Measurements from ENCODE around the gene SLC46A2. TPM values are rescaled to one million over a fixed set of nuclear protein-coding genes. Genes with fewer than 3 reads are reported as not detected.

SLC46A2 gene
- total and polyA plus RNA-seq, 2 of the 8 experiments (the other 6 are each of a cell fraction or from before 2014, with no cell fraction given), result 0.03 TPM; not detected in 1

GRCh38 chr9:112831969-112832368, 58.7 kb downstream of the SLC46A2 start:
- no peaks in the 10 kb centered on the region for H3K79me2 ChIP-seq (ENCODE audit: control insufficient read depth in 1 of 2, insufficient read depth in 2 of 2, low read length in 2 of 2)
- H2BK120ac ChIP-seq (replicated peaks; ENCODE audit: low read depth, low read length), result no peak overlapping the region
- H4K5ac ChIP-seq (ENCODE audit: insufficient read length, low read depth, low read length), result no peak overlapping the region
- no peak overlapping the region for H3K27ac ChIP-seq (ENCODE audit: low read depth, low read length)
- ChIA-PET POLR2A (ENCODE audit: partially characterized antibody) (interaction anchor here (1.2 kb wide), 1 partner anchor 10 kb away, joined by 3 read pairs; no protein-coding TSS in a partner anchor), CTCF (ENCODE audit: partially characterized antibody) (interaction anchor here (0.6 to 1.5 kb wide), 4 partner anchors 12 to 197 kb away, joined by 3 to 5 read pairs (median 4); no protein-coding TSS in a partner anchor)
- H3K79me1 ChIP-seq (ENCODE audit: low read depth, low read length), result 0 out of 2 replicates have a peak, but pooled peaks cover 4% of the 10 kb centered on the region
- H3K14ac ChIP-seq (ENCODE audit: insufficient read length), result no peak overlapping the region
- no peak overlapping the region for H2BK15ac ChIP-seq (ENCODE audit: low read length)
- peaks cover 0 to 3% (median 0%) of the 10 kb centered on the region in 4 experiments; a peak in 1 of 7 replicates for H3K4me1 ChIP-seq (replicated peaks in 1 of 4; ENCODE audit: control insufficient read depth in 3 of 4, insufficient read depth in 4 of 4, low read length in 3 of 4)
- no peak overlapping the region for H3K4me3 ChIP-seq (ENCODE audit: extremely low read depth in 1 of 4, insufficient read depth in 2 of 4, low read depth in 3 of 4, low read length in 4 of 4)
- no peaks in the 10 kb centered on the region; the same call in 1 of the 2 replicates for H3K23me2 ChIP-seq (ENCODE audit: low read depth, low read length)
- no peak for DNase-seq (ENCODE audit: low read depth in 1 of 2, low spot score in 2 of 2)
- no peak overlapping the region for H3K56ac ChIP-seq (replicated peaks; ENCODE audit: insufficient read length, low read depth, low read length)
- H4K20me1 ChIP-seq (replicated peaks in 1 of 2; ENCODE audit: control insufficient read depth in 1 of 2, insufficient read depth in 2 of 2, low read length in 2 of 2), result no peaks in the 10 kb centered on the region
- H3K9ac ChIP-seq (replicated peaks in 1 of 4; ENCODE audit: extremely low read depth in 1 of 4, low read depth in 3 of 4, low read length in 3 of 4), result no peak overlapping the region
- no peak overlapping the region for H4K91ac ChIP-seq (replicated peaks; ENCODE audit: insufficient read length, low read length)
- 100% methylated on average over 3 of the region's 3 CpGs; no CpG with 5 or more reads in 1 of the 2 experiments for WGBS, 2 experiments (ENCODE audit: extremely low coverage in 1 of 2, insufficient coverage in 1 of 2, insufficient read length in 1 of 2, insufficient replicate concordance in 2 of 2, low coverage in 1 of 2, low lambda C conversion rate in 2 of 2, missing lambda C conversion rate in 1 of 2)
- H3K9me3 ChIP-seq (ENCODE audit: insufficient read depth in 2 of 2, low read depth in 1 of 2, low read length in 1 of 2), result no peaks in the 10 kb centered on the region
- no peaks in the 10 kb centered on the region for H3K27me3 ChIP-seq (replicated peaks in 1 of 4; ENCODE audit: control insufficient read depth in 3 of 4, extremely low read depth in 1 of 4, insufficient read depth in 3 of 4, low read length in 3 of 4)
- H3K4me2 ChIP-seq (ENCODE audit: insufficient read depth in 1 of 2, low read depth in 2 of 2, low read length in 2 of 2), result no peak overlapping the region
- H4K8ac ChIP-seq (ENCODE audit: extremely low read depth, insufficient read depth, low read length), result no peak overlapping the region
- H2BK12ac ChIP-seq (ENCODE audit: low read depth, low read length), result no peak overlapping the region
- H3K18ac ChIP-seq (ENCODE audit: extremely low read depth, low read length), result no peak overlapping the region
- H3K4ac ChIP-seq (replicated peaks; ENCODE audit: insufficient read length, low read depth, low read length), result no peak overlapping the region
- H2BK20ac ChIP-seq (ENCODE audit: low read length), result no peak overlapping the region
- H3K23ac ChIP-seq (ENCODE audit: insufficient read length), result no peak overlapping the region
- FAIRE-seq, result no peak
- H3K36me3 ChIP-seq (ENCODE audit: control insufficient read depth in 2 of 4, insufficient read depth in 4 of 4, low read length in 3 of 4), result peaks cover 0 to 6% (median 0%) of the 10 kb centered on the region in 4 experiments; a peak in 2 of 8 replicates
- no peak overlapping the region for H2BK5ac ChIP-seq (ENCODE audit: low read depth, low read length)
- no peak overlapping the region for H2AK5ac ChIP-seq (ENCODE audit: low read depth, low read length)
- no peak overlapping the region for H2AFZ ChIP-seq (ENCODE audit: low read length)
- no peak for TF ChIP-seq CEBPB (IDR thresholded peaks at IDR 0.05; ENCODE audit: low read depth, low read length)
- no peak for TF ChIP-seq EGR1 (IDR thresholded peaks at IDR 0.05; ENCODE audit: borderline replicate concordance, low read depth, low read length)
- no peak for TF ChIP-seq CHD2 (IDR thresholded peaks at IDR 0.05; ENCODE audit: low read length)
- TF ChIP-seq SIX5 (IDR thresholded peaks at IDR 0.05; ENCODE audit: low read depth, low read length), result no peak
- no peak for TF ChIP-seq SAP30 (IDR thresholded peaks at IDR 0.05; ENCODE audit: insufficient read depth, insufficient replicate concordance, low read length)
- no peak for TF ChIP-seq ASH2L (IDR thresholded peaks at IDR 0.05; ENCODE audit: low read length)
- TF ChIP-seq PHF8 (conservative IDR thresholded peaks at IDR 0.05; ENCODE audit: low read depth, low read length), result no peak
- TF ChIP-seq ZNF274 (IDR thresholded peaks at IDR 0.05; ENCODE audit: borderline replicate concordance, extremely low read depth, low read length), result no peak
- no peak for TF ChIP-seq BRCA1 (IDR thresholded peaks at IDR 0.05; ENCODE audit: low read depth, low read length)
- TF ChIP-seq, protein P1, sequence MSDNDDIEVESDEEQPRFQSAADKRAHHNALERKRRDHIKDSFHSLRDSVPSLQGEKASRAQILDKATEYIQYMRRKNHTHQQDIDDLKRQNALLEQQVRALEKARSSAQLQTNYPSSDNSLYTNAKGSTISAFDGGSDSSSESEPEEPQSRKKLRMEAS (IDR thresholded peaks at IDR 0.05), result no peak
- TF ChIP-seq TCF12 (IDR thresholded peaks at IDR 0.05; ENCODE audit: low read depth, low read length), result no peak
- no peak for TF ChIP-seq KDM4A (IDR thresholded peaks at IDR 0.05; ENCODE audit: low read depth, low read length, severe bottlenecking)
- TF ChIP-seq JUN (IDR thresholded peaks at IDR 0.05; ENCODE audit: low read depth, low read length), result no peak
- TF ChIP-seq TAF1 (IDR thresholded peaks at IDR 0.05; ENCODE audit: low read depth, low read length), result no peak
- no peak for TF ChIP-seq RNF2 (IDR thresholded peaks at IDR 0.05; ENCODE audit: borderline replicate concordance, low read depth, low read length, missing control alignments, poor library complexity, severe bottlenecking)
